ENCODE results near the gene CCL23. TPM values are rescaled to one million over a fixed set of nuclear protein-coding genes. Genes with fewer than 3 reads are reported as not detected.
"Not testable (repeated sequence)": the region's sequence is repeated elsewhere in the genome, so short reads cannot be mapped to it uniquely, and the experiment has no call there.

CCL23 gene
- total and polyA plus RNA-seq, 2 experiments from 2014 or later = not detected

DNA sequence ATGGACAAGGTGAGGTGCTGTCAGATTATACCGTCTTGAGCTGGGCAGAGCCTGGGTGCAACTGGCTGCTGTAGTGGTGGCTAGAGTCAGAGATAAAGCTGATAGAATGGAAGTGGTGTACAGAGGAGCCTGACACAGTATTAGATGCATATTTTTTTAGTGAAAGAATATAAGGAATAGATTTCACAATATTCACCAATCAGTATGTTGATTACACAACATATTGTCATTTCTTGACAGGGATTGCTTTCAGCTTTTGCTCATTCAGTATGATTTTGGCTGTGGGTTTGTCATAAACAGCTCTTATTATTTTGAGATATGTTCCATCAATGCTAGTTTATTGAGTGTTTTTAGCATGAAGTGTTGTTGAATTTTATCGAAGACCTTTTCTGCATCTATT, 1.7 kb upstream of the CCL23 start:
- no peaks in the 10 kb centered on the region for H3K36me3 ChIP-seq
- no peaks in the 10 kb centered on the region for H3K9me3 ChIP-seq (ENCODE audit: low read depth)
- no peak for DNase-seq (ENCODE audit: low read depth in 1 of 2, low spot score in 1 of 2)
- H3K4me3 ChIP-seq = no peak overlapping the region
- no peaks in the 10 kb centered on the region for H3K27me3 ChIP-seq
- no peaks in the 10 kb centered on the region for H3K4me1 ChIP-seq (ENCODE audit: low read depth)
- no peak overlapping the region for H3K27ac ChIP-seq
- TF ChIP-seq, protein P1, sequence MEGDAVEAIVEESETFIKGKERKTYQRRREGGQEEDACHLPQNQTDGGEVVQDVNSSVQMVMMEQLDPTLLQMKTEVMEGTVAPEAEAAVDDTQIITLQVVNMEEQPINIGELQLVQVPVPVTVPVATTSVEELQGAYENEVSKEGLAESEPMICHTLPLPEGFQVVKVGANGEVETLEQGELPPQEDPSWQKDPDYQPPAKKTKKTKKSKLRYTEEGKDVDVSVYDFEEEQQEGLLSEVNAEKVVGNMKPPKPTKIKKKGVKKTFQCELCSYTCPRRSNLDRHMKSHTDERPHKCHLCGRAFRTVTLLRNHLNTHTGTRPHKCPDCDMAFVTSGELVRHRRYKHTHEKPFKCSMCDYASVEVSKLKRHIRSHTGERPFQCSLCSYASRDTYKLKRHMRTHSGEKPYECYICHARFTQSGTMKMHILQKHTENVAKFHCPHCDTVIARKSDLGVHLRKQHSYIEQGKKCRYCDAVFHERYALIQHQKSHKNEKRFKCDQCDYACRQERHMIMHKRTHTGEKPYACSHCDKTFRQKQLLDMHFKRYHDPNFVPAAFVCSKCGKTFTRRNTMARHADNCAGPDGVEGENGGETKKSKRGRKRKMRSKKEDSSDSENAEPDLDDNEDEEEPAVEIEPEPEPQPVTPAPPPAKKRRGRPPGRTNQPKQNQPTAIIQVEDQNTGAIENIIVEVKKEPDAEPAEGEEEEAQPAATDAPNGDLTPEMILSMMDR (IDR thresholded peaks at IDR 0.05; ENCODE audit: low read depth, low read length) = no peak

DNA sequence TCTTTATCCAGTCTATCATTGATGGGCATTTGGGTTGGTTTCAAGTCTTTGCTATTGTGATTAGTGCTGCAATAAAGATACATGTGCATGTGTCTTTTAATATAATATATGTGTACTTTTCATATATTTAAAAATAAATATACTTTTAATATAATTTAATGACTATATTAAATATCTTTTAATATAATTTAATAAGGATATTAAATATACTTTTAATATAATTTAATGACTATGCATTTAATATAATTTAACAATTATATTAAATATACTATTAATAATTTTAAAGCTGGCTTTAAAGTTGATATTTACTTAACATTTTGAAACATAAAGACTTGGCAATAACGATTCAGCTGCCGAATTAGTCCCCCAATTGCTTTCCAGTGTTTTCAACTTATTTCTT, 1.2 kb downstream of the CCL23 start:
- Histone ChIP-seq H3K27me3 (no peaks in the 10 kb centered on the region), H3K27ac (no peak overlapping the region)

DNA sequence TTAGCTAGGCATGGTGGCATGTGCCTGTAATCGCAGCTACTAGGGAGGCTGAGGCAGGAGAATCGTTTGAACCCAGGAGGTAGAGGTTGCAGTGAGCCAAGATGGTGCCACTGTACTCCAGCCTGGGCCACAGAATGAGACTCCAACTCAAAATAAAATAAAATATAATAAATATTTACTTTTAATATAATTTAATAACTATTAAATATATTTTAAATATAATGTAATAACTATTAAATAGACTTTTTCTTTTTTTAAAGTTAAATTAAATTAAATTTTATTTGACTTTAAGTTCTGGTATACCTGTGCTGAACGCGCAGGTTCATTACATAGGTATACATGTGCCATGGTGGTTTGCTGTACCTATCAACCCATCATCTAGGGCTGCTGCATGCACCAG, 1.9 kb downstream of the CCL23 start:
- not testable (repeated sequence) for H3K27me3 ChIP-seq; H3K27ac ChIP-seq; H3K4me3 ChIP-seq; H3K36me3 ChIP-seq; H3K4me1 ChIP-seq (ENCODE audit: low read depth); H3K9me3 ChIP-seq (ENCODE audit: low read depth); DNase-seq (ENCODE audit: low read depth in 1 of 2, low spot score in 1 of 2)

More for the DNA sequence above, 1.2 kb downstream of the CCL23 start:
- Histone ChIP-seq H3K4me1 (ENCODE audit: low read depth) (no peaks in the 10 kb centered on the region), H3K9me3 (ENCODE audit: low read depth) (no peaks in the 10 kb centered on the region), H3K4me3 (no peak overlapping the region), H3K36me3 (no peaks in the 10 kb centered on the region)
- DNase-seq (ENCODE audit: low read depth in 1 of 2, low spot score in 1 of 2) = no peak
- TF ChIP-seq, protein P1 (IDR thresholded peaks at IDR 0.05; ENCODE audit: low read depth, low read length) = no peak

DNA sequence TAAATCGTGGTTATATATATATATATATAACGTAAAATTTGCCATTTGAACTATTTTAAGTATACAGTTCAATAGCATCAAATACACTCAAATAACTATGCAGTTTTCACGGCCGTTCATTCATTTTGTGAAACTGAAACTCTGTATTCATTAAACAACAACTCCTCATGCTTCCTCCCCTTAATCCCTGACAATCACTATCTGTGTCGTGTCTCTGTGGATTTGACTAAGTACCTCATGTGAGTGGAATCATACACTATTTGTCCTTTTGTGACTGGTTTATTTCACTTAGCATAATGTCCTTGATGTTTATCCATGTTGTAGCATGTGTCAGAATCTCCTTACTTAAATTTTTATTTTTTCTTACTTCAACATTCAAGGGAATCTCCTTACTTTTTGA, 2.8 kb downstream of the CCL23 start:
- Histone ChIP-seq H3K4me3 (no peak overlapping the region), H3K36me3 (no peaks in the 10 kb centered on the region), H3K9me3 (ENCODE audit: low read depth) (no peaks in the 10 kb centered on the region), H3K27ac (no peak overlapping the region), H3K4me1 (ENCODE audit: low read depth) (no peaks in the 10 kb centered on the region), H3K27me3 (no peaks in the 10 kb centered on the region)
- no peak for DNase-seq (ENCODE audit: low read depth in 1 of 2, low spot score in 1 of 2)
- TF ChIP-seq, protein P1 (IDR thresholded peaks at IDR 0.05; ENCODE audit: low read depth, low read length) = no peak

DNA sequence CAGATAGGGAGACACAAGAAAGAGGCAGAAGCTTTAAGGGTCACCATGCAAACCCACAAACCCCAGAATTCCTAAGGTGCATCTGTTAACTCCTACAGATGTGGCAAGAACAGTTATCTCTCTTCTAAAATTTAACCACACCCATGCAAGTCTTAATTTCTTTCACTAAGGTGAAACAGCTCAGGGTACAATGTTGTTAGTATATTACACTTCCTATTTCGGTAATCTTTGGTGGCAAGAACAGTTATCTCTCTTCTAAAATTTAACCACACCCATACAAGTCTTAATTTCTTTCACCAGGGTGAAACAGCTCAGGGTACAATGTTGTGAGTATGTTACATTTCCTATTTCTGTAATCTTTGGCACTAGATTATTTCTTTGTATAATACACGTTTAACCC, 6.6 kb downstream of the CCL23 start:
- Histone ChIP-seq H3K4me1 (ENCODE audit: low read depth) (no peaks in the 10 kb centered on the region), H3K9me3 (ENCODE audit: low read depth) (no peaks in the 10 kb centered on the region), H3K36me3 (no peaks in the 10 kb centered on the region), H3K4me3 (no peak overlapping the region), H3K27ac (no peak overlapping the region), H3K27me3 (no peaks in the 10 kb centered on the region)
- TF ChIP-seq, protein P1 (IDR thresholded peaks at IDR 0.05; ENCODE audit: low read depth, low read length) = no peak
- no peak for DNase-seq (ENCODE audit: low read depth in 1 of 2, low spot score in 1 of 2)

DNA sequence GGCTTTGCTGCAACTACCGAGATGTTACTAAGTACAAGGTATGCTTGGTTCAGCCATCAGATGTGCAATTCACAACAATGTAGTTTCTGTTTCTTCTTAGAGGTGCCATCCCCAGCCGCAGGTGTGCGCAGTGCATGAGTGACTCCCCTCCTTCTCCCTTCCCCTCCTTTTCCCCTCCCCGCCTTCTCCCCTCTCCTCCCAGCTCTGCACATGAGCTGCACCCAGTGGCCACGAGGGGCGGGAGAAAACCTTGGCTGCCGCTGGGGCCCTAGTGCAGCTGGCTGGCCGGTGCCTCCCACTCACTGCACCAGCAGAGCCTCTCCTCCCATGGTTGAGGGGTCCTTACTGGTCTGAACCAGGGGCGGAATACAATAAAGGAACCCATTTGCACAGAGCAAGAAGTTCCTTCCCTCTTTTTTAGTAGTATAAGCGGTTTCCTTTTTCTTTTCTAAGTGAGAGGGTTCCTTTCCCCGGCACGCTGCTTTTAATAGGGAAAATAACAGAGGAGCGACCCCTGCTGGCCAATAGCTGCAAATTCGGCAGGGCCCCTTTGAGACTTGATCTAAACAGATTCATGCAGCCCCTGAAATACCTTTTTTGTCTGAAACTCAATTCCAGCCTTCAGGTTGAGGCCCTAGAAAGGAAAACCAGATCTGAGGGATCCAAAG, 8.6 kb downstream of the CCL23 start:
- Histone ChIP-seq H3K4me3 (no peak overlapping the region), H3K4me1 (ENCODE audit: low read depth) (no peaks in the 10 kb centered on the region), H3K9me3 (ENCODE audit: low read depth) (no peaks in the 10 kb centered on the region), H3K36me3 (no peaks in the 10 kb centered on the region), H3K27ac (no peak overlapping the region), H3K27me3 (no peaks in the 10 kb centered on the region)
- peak in 1 of 2 donors; percentile 20 for DNase-seq (ENCODE audit: low read depth in 1 of 2, low spot score in 1 of 2)
- TF ChIP-seq, protein P1 (IDR thresholded peaks at IDR 0.05; ENCODE audit: low read depth, low read length) = peak; percentile 47

Data from cardiac muscle cell (in vitro differentiated cells and primary cell).